ENCODE data around the gene PLA2G2E.

The PLA2G2E gene

GRCh38 chr1:19946331-19946751 lies 22.9 kb upstream of the PLA2G2E start:
- Histone ChIP-seq H3K4me1 (ENCODE audit: low read length) (no peaks in the 10 kb centered on the region), H3K27me3 (ENCODE audit: low read depth, low read length) (no peaks in the 10 kb centered on the region), H3K79me2 (ENCODE audit: low read length) (no peaks in the 10 kb centered on the region), H4K20me1 (ENCODE audit: insufficient read depth, low read length) (no peaks in the 10 kb centered on the region), H3K9me3 (ENCODE audit: insufficient read depth, low read length) (no peaks in the 10 kb centered on the region), H3K4me2 (ENCODE audit: low read length) (no peak overlapping the region), H3K4me3 (ENCODE audit: low read length) (no peak overlapping the region), H2AFZ (ENCODE audit: low read depth, low read length) (no peak overlapping the region), H3K9ac (ENCODE audit: low read length) (no peak overlapping the region), H3K36me3 (replicated peaks; ENCODE audit: low read depth, low read length) (no peaks in the 10 kb centered on the region), H3K27ac (ENCODE audit: low read length) (no peak overlapping the region)
- no peak for TF ChIP-seq EZH2phosphoT487 (IDR thresholded peaks at IDR 0.05; ENCODE audit: low read depth)

- Histone ChIP-seq H3K27me3 (ENCODE audit: low read depth, low read length) (no peaks in the 10 kb centered on the region), H3K9ac (ENCODE audit: low read length) (no peak overlapping the region), H3K27ac (ENCODE audit: low read length) (no peak overlapping the region), H3K4me2 (ENCODE audit: low read length) (no peak overlapping the region), H3K36me3 (replicated peaks; ENCODE audit: low read depth, low read length) (no peaks in the 10 kb centered on the region), H2AFZ (ENCODE audit: low read depth, low read length) (no peak overlapping the region), H3K9me3 (ENCODE audit: insufficient read depth, low read length) (no peaks in the 10 kb centered on the region), H3K4me3 (ENCODE audit: low read length) (no peak overlapping the region), H3K79me2 (ENCODE audit: low read length) (no peaks in the 10 kb centered on the region), H3K4me1 (ENCODE audit: low read length) (no peaks in the 10 kb centered on the region), H4K20me1 (ENCODE audit: insufficient read depth, low read length) (no peaks in the 10 kb centered on the region)
- TF ChIP-seq CTCF (IDR thresholded peaks at IDR 0.05; ENCODE audit: low read depth, low read length) = no peak
- TF ChIP-seq EZH2phosphoT487 (IDR thresholded peaks at IDR 0.05; ENCODE audit: low read depth) = no peak
Measured at GRCh38 chr1:19945914-19946313, 22.5 kb upstream of the PLA2G2E start.

GRCh38 chr1:19942657-19943056 lies 19.2 kb upstream of the PLA2G2E start:
- no peaks in the 10 kb centered on the region for H3K9me3 ChIP-seq (ENCODE audit: insufficient read depth, low read length)
- no peak overlapping the region for H3K27ac ChIP-seq (ENCODE audit: low read length)
- no peak overlapping the region for H3K4me2 ChIP-seq (ENCODE audit: low read length)
- H3K4me3 ChIP-seq (ENCODE audit: low read length) = no peak overlapping the region
- H3K79me2 ChIP-seq (ENCODE audit: low read length) = no peaks in the 10 kb centered on the region
- no peak overlapping the region for H3K9ac ChIP-seq (ENCODE audit: low read length)
- no peak overlapping the region for H2AFZ ChIP-seq (ENCODE audit: low read depth, low read length)
- H3K4me1 ChIP-seq (ENCODE audit: low read length) = no peaks in the 10 kb centered on the region
- no peaks in the 10 kb centered on the region for H3K27me3 ChIP-seq (ENCODE audit: low read depth, low read length)
- TF ChIP-seq CTCF (IDR thresholded peaks at IDR 0.05; ENCODE audit: low read depth, low read length) (no peak), EZH2phosphoT487 (IDR thresholded peaks at IDR 0.05; ENCODE audit: low read depth) (no peak)
- H4K20me1 ChIP-seq (ENCODE audit: insufficient read depth, low read length) = no peaks in the 10 kb centered on the region
- no peaks in the 10 kb centered on the region for H3K36me3 ChIP-seq (replicated peaks; ENCODE audit: low read depth, low read length)

- TF ChIP-seq EZH2phosphoT487 (IDR thresholded peaks at IDR 0.05; ENCODE audit: low read depth) (no peak), CTCF (IDR thresholded peaks at IDR 0.05; ENCODE audit: low read depth, low read length) (no peak)
- Histone ChIP-seq H4K20me1 (ENCODE audit: insufficient read depth, low read length) (no peaks in the 10 kb centered on the region), H3K4me1 (ENCODE audit: low read length) (no peaks in the 10 kb centered on the region), H3K36me3 (replicated peaks; ENCODE audit: low read depth, low read length) (no peaks in the 10 kb centered on the region), H3K4me3 (ENCODE audit: low read length) (no peak overlapping the region), H3K27ac (ENCODE audit: low read length) (no peak overlapping the region), H3K9me3 (ENCODE audit: insufficient read depth, low read length) (no peaks in the 10 kb centered on the region), H3K4me2 (ENCODE audit: low read length) (no peak overlapping the region), H3K79me2 (ENCODE audit: low read length) (no peaks in the 10 kb centered on the region), H3K9ac (ENCODE audit: low read length) (no peak overlapping the region), H3K27me3 (ENCODE audit: low read depth, low read length) (no peaks in the 10 kb centered on the region), H2AFZ (ENCODE audit: low read depth, low read length) (no peak overlapping the region)
Measured at GRCh38 chr1:19942088-19942487, 18.7 kb upstream of the PLA2G2E start.

GRCh38 chr1:19941206-19941568 lies 17.8 kb upstream of the PLA2G2E start:
- Histone ChIP-seq H3K27me3 (ENCODE audit: low read depth, low read length) (no peaks in the 10 kb centered on the region), H3K4me1 (ENCODE audit: low read length) (peaks cover 2% of the 10 kb centered on the region; the same call in 1 of the 2 replicates), H3K9me3 (ENCODE audit: insufficient read depth, low read length) (no peaks in the 10 kb centered on the region), H3K36me3 (replicated peaks; ENCODE audit: low read depth, low read length) (no peaks in the 10 kb centered on the region), H3K79me2 (ENCODE audit: low read length) (no peaks in the 10 kb centered on the region), H3K27ac (ENCODE audit: low read length) (no peak overlapping the region), H3K4me3 (ENCODE audit: low read length) (no peak overlapping the region), H3K9ac (ENCODE audit: low read length) (no peak overlapping the region), H2AFZ (ENCODE audit: low read depth, low read length) (no peak overlapping the region), H3K4me2 (ENCODE audit: low read length) (no peak overlapping the region), H4K20me1 (ENCODE audit: insufficient read depth, low read length) (no peaks in the 10 kb centered on the region)
- TF ChIP-seq CTCF (IDR thresholded peaks at IDR 0.05; ENCODE audit: low read depth, low read length) (no peak), EZH2phosphoT487 (IDR thresholded peaks at IDR 0.05; ENCODE audit: low read depth) (no peak)

All from OCI-LY3 (cell line).